Stromal cell of bone marrow (primary cell): ENCODE data around the gene CRTC1.
"Not testable (repeated sequence)": the region's sequence is repeated elsewhere in the genome, so short reads cannot be mapped to it uniquely, and the experiment has no call there.

ENCODE experiments used
- DNase-seq: peaks from one replicate; pipeline ENCODE4 v3.0.0-alpha.2; 2012; ENCODE audit warnings: low read depth

The CRTC1 gene

DNA sequence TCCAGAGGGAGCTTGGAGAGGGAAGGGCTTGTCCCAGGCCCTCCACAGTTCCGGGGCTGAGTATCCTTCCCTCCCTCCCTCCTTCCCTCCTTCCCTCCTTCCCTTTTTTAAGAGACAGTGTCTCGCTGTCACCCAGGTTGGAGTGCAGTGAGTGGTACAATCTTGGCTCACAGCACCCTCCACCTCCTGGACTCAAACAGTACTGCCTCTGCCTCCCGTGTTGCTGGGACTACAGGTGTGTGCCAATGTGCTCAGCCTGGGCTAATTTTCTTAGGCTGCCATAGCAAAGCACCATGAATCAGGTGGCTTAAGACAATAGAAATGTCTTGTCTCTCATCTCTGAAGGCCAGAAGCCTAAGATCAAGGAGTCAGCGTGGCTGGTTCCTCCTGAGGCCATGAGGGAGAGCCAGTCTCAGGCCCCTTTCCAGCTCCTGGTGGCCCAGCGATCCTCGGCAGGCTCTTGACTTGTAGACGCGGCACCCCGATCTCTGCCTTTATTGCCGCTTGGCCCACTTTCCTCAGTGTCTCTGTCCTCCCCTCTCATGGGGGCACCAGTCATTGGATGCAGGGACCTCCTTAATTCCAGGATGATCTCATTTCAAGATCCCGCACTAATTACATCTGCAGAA, 47.5 kb downstream of the CRTC1 start:
- no peak for DNase-seq

DNA sequence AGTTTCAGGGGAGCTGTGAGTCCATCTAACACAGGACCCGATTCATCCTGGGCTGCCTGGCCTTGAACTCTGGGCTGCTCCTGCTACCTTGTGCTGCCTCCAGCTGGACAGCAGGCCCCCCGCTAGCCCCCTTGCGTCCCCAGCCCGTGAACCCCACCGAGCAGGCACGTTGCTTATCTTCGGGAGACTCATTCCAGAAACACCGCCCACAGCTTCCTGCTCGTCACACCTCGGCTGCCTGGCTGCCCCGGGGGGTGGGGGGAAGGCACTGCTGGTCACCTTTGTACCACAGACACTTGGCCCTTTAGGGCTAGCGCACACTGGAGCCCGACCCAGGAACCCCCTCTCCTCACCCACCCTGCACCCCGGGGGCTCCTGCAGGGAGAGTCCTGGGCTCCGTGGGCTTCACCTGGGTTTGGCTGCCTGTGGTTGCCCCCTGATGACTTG, 48.1 kb downstream of the CRTC1 start:
- DNase-seq = no peak

DNA sequence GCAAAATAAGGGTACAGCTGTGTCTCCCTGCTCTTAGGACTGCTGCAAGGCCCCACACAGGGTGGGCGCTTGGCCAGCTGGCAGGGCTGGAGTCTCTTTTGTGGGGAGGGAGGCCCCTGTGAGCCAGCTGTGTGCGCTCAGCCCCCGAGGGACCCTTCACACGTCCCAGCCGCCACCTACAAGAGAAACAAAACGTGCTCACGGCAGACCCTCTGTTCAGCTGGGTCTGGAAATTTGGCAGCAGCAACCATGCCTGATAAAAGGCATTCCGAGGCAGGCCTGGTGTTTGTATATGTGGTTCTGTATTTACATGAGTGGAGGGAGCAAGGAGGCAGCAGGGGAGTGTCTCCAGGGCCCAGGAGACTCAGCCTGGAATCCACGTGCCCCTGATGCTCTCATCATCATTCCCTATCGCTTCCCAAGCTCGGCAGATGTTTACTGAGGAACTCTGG, 49.7 kb downstream of the CRTC1 start:
- no peak for DNase-seq

DNA sequence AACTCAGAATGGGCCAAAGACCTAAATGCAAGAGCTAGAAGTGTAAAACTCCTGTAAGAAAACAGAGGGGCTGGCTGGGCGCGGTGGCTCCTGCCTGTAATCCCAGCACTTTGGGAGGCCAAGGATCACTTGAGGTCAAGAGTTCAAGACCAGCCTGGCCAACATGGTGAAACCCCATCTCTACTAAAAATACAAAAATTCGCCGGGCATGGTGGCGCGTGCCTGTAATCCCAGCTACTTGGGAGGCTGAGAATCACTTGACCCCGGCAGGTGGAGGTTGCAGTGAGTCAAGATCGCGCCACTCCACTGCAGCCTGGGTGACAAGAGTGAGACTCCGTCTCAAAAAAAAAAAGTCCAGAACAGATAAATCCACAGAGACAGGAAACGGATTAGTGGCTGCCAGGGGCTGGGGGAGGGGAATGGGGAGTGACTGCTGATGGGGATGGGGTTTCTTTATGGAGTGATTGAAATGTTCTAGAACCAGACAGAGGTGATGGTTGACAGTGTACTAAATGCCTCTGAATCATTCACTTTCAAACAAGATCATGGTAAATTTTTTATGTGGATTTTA, 50.4 kb downstream of the CRTC1 start:
- not testable (repeated sequence) for DNase-seq

DNA sequence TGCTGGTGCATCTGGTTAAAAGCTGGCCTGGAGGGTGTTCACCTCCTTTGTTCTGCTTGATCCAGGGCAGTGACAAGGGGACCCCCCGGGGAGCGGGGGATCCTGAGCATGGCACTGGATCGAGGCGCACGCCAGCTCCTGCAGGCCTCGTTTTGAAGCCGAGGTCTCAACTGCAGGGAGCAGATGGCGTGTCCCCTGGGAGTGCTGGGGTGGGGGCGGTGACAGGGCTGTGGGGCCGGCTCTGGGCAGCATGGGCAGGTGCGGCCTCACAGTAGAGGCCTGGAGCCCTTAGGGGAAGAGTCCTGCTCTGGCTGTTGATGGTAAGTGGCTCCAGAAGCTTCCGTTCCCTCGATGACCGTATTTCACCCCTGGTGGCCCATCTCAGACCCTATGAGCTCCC, 51.8 kb downstream of the CRTC1 start:
- DNase-seq = no peak

DNA sequence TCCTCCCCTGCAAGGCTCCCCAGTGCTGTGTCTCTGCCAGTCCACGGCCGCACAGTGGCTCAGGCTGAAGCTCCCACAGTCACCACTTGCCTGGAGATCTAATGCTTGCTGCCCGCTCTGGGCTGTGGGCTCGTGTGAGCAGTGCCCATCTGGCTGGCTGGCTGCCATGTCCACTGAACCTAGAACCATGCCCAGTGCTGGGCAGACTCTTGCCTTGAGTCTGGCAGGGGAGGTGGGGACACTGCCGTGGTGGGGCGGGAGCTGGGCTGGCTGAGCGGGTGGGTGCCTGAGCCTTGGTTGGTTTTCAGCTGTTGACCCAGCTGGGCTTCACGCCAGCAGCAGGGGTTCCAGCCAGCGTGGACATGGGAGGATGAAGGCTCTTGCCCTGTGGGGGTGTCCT, 52.3 kb downstream of the CRTC1 start:
- DNase-seq = no peak

DNA sequence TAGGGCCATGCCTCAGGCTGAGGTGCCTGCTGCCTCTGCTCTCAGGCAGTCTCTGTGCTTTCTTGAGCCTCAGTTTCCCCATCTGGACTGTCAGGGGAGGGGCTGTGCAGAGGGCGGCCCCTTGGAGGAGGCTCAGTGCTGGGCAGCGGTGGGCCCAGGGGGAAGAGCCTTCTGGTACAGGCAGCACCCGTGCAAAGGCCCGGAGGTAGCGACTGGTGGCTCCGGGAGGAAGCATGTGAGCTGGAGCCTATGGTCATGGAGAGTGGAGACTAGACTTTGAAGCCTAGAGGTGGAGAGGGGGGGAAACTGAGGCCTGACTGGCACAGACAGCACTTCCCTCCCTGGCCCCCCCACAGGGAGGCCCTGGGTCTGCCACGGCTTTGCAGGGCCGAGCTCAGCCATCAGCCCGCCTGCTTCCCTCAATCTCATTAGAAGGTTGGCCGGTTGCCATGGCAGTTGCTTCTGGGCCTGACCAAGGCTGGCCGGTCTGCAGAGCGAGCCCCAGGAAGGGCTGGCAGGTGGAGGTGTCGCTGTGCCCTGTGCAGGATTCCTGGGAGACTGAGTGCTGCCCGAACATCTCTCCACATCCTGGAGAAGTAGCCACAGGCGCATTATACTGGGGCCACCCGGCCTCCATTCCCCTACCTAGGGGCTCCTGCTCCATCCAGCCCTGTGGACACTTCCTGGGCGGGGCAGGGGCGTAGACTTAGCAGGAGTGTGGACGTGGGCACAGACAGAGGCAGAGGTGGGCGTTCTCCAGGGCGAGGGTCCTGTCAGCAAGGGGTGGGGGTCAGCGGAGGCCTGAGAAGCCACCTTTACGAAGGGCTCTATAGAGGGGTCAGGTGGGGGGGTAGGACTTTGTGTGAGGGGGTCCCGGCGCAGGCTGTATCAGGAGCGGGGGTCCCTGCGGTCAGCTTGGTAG, 53.2 kb downstream of the CRTC1 start:
- DNase-seq = no peak

DNA sequence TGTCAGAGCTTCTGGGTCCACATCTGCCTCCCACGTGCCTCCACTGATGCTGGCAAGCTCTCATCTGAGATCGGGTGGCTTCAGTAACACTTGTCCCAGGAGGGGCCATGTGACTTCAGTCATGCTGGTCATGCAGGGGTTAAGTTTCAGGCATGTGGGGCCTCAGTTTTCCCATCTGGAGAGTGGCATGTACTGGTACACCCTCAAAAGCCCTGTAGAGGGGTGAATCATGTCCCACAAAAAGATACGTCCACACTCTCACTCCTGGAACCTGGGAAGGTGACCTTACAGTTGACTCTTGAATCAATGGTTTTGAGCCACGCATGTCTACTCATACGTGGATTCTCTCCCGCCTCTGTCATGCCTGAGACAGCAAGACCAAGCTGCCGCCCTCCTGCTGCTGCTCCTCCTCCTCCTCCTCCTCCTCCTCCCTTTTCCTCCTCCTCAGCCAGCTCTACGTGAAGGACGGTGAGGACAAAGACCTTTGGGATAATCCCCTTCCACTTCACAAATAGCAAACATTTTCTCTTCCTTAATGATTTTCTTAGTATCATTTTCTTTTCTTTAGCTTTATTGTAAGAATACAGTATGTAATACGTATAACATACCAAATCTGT, 54.0 kb downstream of the CRTC1 start:
- DNase-seq = no peak

DNA sequence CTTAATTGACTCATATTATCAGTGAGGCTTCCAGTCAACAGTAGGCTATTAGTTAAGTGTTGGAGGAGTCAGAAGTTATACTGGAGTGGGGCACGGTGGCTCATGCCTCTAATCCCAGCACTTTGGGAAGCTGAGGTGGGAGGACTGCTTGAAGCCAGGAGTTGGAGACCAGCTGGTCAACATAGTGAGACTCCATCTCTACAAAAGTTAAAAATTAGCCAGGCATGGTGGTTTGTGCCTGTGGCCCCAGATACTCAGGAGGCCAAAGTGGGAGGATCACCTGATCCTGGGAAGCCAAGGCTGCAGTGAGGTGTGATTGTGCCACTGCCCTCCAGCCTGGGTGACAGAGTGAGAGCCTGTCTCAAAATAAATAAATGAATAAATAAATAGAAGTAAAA, 54.5 kb downstream of the CRTC1 start:
- no peak for DNase-seq

DNA sequence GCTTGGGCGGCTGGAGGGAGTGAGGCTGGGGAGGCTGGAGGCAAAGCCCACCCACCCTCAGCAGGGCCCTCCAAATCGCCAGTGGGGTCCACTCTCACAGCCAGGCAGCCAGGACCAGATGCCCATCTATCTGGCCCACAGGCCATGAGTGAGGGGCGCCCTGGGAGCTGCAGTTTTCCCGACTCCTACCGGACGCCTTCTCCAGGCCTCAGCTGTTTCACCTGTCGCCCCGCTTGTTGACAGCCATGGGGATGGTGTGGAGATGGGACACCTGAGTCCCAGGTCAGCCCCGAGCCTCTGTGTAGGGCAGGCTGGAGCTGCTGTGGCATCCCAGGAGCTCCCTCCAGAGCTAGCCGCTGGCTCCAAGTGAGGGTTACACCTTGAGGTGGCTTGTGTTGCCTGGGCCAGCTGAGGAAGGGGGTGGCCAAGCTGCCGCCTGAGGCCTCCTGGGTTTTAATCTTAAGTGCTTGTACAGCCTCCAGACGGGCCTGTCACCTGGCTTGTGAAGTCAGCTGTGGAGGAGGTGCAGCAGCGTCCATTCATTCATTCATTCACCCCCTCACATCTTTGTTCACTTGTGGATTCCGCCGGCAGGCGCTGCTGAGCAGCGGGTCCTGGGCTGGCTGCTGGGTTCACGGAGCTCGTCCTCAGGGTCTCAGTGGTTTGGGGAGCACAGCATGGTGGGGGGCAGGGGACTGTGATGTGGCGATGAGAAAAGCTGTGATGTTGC, 55.6 kb downstream of the CRTC1 start:
- no peak for DNase-seq

DNA sequence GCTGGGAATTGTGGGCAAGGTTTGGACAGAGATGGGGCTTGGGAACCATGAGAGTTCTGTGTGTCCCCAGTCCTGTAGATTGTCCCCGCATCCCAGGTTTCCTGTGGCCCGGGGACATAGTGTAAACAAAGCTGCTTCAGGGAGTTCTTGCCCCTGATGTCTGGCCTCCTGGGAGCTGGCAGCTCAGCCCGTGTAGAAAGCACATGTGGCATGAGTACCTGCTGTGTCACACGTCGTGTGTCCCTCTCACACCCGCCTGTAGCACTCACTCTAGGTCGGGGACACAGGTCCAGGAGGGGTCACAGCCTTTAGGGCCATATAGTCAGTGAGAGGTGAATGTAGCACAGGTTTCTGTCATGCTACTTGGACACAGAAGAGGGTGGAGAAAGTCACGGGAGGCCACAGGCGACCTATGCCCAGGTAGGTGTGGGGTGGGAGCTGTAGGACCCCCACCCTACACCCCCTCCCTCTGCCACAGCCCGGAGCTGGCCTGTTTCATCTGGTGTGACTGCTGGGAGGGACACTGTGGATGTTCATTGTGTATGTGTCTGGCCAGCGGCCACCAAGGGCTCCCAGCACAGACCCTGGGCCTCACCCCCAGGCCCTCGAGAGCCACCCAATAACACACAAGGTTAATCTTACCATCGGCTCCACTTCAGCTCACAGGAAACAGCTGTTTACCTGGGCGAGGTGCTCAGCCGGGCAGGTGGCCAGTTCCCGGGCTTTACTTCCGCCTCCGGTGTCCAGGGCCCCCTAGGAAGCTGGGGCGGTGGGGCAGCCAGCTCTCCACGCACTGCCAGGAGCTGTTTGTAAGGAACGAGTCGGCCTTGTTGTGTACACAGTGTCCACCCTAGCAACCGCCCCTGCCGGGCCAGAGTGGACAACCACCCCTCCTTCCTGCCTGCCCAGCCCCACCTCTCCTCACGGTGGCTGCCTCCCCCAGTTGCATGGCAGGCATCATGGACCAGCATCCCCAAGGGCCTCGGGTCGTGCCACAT, 57.9 kb downstream of the CRTC1 start:
- no peak for DNase-seq

DNA sequence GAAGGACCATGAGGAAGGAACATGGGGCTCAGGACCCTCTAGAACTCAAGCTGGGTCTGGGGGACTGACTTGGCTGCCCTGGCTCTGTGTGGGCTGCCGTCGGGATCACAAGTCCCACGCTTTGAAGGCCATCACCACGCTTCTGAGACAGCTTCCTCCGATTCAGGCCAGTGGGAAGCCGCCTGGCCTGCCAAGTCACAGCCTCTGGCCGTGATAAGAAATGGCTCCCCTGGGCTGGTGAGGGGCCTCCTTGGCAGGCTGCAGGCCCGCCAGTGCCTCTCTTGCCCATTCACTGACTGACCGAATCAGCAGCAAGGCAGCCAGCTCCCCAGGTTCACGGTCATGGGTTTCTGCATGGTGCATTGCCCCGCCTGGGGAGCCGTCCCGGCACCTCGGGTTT, 58.8 kb downstream of the CRTC1 start:
- DNase-seq = no peak

DNA sequence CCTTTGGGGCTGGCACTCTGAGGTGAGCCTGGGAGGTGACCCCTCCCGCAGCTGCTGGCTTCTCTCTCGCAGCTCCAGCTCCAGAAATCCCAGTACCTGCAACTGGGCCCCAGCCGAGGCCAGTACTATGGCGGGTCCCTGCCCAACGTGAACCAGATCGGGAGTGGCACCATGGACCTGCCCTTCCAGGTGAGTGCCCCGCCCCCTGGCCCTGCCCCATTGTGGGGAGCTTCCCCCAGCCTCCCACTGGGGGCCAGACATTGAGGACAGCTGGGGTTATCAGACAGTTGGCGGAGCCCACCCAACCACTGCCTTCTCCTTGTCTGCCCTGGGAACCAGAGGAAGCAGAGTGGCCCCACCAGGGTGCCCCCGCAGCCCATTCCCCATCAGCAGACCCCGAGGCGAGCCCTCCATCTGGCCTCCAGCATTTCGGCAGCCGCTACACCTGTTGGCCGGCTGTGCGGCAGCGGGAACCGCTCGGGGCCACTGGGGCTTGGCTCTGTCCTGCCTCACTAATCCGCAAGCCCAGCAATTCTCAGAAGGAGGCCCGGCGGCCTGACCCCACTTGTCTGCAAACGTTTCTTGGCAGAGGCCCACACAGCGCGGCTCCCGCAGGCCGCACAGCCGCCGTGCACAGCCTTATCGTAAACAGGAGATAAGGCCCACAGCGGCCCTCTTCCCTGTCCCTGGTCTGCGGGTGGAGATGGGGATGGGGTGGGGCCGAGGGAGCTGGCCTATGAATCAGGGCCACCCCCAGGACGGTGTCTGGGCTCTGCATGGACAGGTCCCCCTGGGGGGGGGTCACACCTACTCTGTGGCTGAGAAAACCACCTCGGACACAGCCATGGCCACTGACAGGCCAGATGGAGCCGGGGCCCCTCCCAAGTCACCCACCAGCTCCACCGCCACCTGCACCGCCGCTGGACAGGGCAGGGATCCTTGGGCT, 59.6 kb downstream of the CRTC1 start:
- no peak for DNase-seq

DNA sequence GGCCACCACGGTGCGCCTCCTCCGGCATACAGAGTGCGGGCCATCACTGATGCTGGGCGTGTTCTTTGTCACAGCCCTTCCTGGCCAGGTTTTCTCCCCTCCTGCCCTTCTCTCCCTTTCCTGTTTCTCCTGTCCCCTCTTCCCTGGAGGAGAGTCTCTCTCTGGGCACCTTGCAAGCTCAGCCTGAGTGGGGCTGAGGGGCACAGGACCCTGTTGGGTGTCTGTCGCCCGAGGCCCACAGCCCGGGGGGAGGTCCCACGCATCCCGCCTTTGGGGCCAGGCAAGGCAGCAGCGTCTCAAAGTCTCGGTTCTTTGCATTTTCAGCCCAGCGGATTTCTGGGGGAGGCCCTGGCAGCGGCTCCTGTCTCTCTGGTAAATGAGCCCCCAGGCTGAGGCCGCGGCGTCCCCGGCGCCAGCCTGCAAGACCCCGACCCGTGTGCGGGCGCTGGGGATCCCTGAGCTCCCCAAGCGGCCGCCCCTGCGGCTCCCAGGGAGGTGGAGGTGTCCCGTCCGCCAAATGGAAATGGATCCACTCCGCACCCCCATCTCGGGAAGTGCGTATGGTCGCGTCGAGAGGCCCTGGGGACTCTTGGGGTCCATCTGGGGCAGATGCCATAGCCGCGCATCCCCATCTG, 60.4 kb downstream of the CRTC1 start:
- no peak for DNase-seq

DNA sequence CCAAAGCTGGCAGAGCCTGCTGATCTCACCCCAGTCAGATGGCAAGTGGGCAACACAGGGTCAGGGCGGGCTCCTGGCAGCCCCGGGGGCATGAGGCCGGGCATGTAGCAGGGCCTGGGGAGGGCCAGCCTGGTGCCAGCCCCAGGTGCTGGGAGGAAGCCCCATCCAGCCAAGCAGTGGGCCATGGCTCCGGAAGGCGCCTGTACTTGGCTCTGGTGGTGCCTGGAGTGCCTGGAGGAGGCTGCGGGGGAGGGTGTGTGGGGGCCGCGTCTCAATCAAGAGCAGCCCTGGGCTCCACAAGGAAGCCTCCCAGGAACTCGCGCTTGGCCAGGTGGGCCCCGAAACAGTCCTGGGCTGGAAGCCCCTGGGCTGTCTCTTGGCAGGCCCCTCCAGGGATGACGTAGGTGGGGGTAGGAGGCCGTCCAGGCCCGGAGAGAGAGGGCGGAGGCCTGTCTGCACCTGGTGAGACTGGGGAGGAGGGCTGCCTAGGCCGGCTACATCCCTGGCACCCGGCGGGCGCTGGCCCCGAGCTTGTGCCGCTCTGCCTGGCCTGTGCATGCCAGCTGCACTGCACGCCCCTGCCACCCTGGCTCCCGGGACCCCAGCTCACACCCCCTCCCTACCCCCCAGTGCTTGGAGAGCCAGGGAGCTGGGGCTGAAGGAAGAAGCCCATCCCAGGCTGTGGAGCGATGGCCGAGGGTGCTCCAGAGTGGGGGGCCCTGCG, 61.7 kb downstream of the CRTC1 start:
- DNase-seq = no peak

DNA sequence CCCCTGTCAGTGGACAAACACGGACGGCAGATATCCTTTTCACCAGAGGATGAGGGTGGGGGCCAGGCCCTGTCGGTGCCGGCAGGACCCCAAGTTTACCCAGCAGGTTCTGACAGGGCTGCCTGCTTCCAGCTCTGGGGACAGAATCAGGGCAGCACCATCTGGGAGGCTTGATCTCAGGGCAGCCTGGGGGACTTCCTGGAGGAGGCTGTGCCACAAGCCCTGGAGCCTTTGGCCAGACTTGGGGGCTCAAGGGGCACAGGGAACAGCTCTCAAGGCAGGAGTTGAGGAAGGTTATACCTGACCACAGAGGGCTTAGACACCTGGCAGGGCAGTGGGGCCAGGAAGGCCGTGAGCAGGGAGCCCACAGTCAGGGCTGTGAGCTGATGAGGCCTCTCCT, 62.5 kb downstream of the CRTC1 start:
- DNase-seq = no peak

DNA sequence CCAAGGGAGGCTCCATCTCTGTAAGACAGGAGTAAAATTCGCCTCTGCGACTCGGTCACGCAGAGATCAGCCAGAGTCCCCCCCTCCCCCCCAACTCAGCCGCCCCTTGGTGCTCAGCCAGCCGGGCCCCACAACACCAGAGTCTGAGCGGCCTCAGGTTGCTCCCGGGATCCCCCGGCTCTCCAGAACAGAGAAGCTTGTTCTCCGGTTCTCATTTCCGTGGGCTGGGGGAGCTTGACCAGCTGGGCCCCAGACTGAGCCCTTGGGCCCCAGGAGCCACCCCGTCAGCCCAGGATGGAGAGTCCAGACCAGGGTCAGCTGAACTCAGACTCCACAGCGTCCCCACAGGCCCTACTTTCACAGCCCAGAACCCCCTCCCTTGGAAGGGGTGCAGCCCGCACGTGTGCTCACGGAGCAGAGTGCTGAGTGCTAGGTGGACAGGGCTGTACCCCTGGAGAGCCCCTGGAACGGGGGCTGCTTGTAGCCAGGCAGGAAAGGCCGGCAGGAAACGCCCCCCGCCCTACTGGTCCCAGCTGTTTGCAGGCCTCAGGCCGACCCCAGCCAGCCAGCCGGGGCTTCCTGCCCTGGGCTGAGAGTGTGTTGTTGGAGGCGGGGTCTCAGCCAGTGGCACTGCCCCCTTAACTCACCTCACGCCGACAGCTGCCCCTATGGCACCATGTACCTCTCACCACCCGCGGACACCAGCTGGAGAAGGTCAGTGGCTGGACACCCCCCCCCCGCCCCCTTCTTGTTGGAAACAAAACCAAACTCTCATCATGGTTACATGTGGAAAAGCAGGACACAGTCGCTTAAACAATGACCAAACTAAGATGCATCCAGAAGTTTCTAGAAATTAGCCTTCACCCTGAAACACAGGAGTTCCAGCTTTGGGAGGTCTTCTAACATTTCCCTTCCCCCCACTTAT, 63.2 kb downstream of the CRTC1 start:
- no peak for DNase-seq
